Mucosa of descending colon (tissue), 3 donors: ENCODE measurements around the gene PROC. TPM values are rescaled to one million over a fixed set of nuclear protein-coding genes. Genes with fewer than 3 reads are reported as not detected.

ENCODE experiments used
- ATAC-seq: fragments of 200-7000 bp; cut with Tn5 transposase; one replicate; pipeline ENCODE4 v1.9.1; 2020; ENCODE audit warnings: mild to moderate bottlenecking, moderate library complexity
- DNase-seq, 3 donors: peaks; one replicate each; pipeline ENCODE4 v3.0.0-alpha.2; 2020
- H3K36me3 ChIP-seq: fragments of 200-600 bp; one replicate; pipeline ENCODE4 v1.8.0; 2021; ENCODE audit warnings: low read depth, mild to moderate bottlenecking
- H3K4me1 ChIP-seq: fragments of 200-600 bp; one replicate; pipeline ENCODE4 v1.8.0; 2021; ENCODE audit warnings: low read depth, mild to moderate bottlenecking
- H3K4me3 ChIP-seq: fragments of 200-600 bp; one replicate; pipeline ENCODE4 v1.8.0; 2021; ENCODE audit warnings: mild to moderate bottlenecking
- H3K9me3 ChIP-seq: fragments of 200-600 bp; one replicate; pipeline ENCODE4 v1.8.0; 2021; ENCODE audit warnings: mild to moderate bottlenecking
- CTCF ChIP-seq: fragments of 200-600 bp; IDR thresholded peaks from one replicate; pipeline ENCODE4 v1.8.0; 2022; ENCODE audit warnings: antibody characterized with exemption, mild to moderate bottlenecking
- intact Hi-C, 2 donors: fragments of 100-400 bp; cut with DNase I in 1 of 2; cut with micrococcal nuclease in 1 of 2; formaldehyde crosslinking; loops; one replicate each; pipeline versions ENCODE4 v1.11.0 to v1.11.1; 2022; cut with DNase I, micrococcal nuclease
- total RNA-seq, 3 donors: library from RNA; stranded (reverse); fragmentation: NEBNext Ultra II Directional in 2 of 3; extraction: Animal tissue kit (Norgen Biotek cat#: 25700) in 2 of 3; gene quantifications; one replicate each; pipeline versions ENCODE4 v1.2.1 to v1.2.4, GENCODE V29; 2021 to 2023
- donor health status: DM: no; HTN: no; CAD: no; lungs with moderate emphysema.
- donor health status: DM: no; HTN: no; CAD: no.
- donor health status: DM: no; HTN: yes; CAD: no.

Gene PROC
- total RNA-seq, 3 donors from 2014 or later, result 0.80 to 3.6 (median 0.95) TPM

GRCh38 chr2:127386246-127386645 lies 32.0 kb upstream of the PROC start:
- no peak for DNase-seq
- intact Hi-C loops, result no loop called here
- H3K4me3 ChIP-seq, result no peak overlapping the region
- no peak for ATAC-seq
- no peaks in the 10 kb centered on the region for H3K9me3 ChIP-seq
- H3K36me3 ChIP-seq, result no peaks in the 10 kb centered on the region
- H3K4me1 ChIP-seq, result peaks cover 10% of the 10 kb centered on the region
- TF ChIP-seq CTCF, result no peak

DNA sequence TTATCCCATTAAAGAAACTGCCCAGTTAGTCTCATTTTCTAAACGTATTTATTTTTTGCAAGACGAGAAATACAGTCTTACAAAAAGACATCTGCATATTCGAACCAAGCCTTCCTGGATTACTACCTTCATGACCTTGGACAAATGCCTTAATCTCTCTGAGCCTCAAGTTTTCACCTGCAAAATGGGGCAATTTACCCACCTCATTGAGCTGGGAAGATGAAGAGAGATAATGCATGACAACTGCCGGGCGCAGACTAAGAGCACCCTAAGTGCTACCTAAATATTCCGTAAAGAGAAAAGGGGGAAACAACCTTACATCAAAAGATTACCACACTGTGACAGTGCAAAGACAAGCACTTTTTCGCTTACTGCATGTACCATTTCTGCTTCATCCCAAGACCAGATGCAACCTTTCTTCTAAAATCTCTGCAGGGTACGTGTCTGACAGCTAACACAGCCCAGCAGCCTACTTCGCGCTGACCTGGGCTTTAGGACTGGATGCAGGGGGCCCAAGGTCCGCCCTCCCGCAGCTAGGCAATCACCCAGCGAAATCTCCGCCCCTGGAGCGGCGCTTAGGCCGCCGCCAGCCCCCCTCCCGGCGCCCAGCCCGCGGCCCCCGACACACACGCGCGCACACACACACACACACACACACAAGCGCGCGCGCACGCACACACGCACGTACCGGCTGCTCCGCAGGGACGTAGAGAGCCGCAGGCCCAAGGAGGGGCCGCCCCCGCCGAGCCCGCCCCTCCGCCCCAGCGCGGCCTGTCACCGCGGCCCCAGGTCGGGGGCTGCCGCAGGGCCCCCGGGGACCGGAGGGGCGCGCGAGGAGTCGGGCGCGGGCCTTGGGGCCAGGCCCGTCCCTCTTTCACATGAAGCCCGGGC lies 31.2 kb upstream of the PROC start:
- ATAC-seq, result peak; percentile 91
- Histone ChIP-seq H3K4me1 (peaks cover 10% of the 10 kb centered on the region), H3K4me3 (peak overlapping the region; percentile 86), H3K9me3 (no peaks in the 10 kb centered on the region), H3K36me3 (no peaks in the 10 kb centered on the region)
- intact Hi-C loops, result no loop called here
- peak; percentile 84 to 95 (median 86) for DNase-seq
- TF ChIP-seq CTCF, result no peak

- DNase-seq (peak; percentile 95 to 98 (median 97)), ATAC-seq (peak; percentile 91)
- H3K4me1 ChIP-seq, result peaks cover 10% of the 10 kb centered on the region
- no peaks in the 10 kb centered on the region for H3K36me3 ChIP-seq
- intact Hi-C loops, result no loop called here
- TF ChIP-seq CTCF, result no peak
- peak within 1 kb of the TSS; percentile 86 for H3K4me3 ChIP-seq
- no peaks in the 10 kb centered on the region for H3K9me3 ChIP-seq
These were observed 30.4 kb upstream of the PROC start, which contains the start of gene MAP3K2 for GRCh38 chr2:127387655-127388422. MAP3K2 (minus strand) TSS chr2:127387975; CDS start chr2:127343129, 44,846 bp downstream.

GRCh38 chr2:127388423-127389164 lies 29.6 kb upstream of the PROC start:
- peak; percentile 2 for ATAC-seq

More at GRCh38 chr2:127388423-127389164, 29.6 kb upstream of the PROC start:
- H3K36me3 ChIP-seq, result no peaks in the 10 kb centered on the region
- H3K9me3 ChIP-seq, result no peaks in the 10 kb centered on the region
- intact Hi-C loops, result no loop called here
- no peak for DNase-seq
- peaks cover 10% of the 10 kb centered on the region for H3K4me1 ChIP-seq
- no peak for TF ChIP-seq CTCF
- H3K4me3 ChIP-seq, result no peak overlapping the region
